ENCODE data around the gene KIAA0753.

The KIAA0753 gene

DNA sequence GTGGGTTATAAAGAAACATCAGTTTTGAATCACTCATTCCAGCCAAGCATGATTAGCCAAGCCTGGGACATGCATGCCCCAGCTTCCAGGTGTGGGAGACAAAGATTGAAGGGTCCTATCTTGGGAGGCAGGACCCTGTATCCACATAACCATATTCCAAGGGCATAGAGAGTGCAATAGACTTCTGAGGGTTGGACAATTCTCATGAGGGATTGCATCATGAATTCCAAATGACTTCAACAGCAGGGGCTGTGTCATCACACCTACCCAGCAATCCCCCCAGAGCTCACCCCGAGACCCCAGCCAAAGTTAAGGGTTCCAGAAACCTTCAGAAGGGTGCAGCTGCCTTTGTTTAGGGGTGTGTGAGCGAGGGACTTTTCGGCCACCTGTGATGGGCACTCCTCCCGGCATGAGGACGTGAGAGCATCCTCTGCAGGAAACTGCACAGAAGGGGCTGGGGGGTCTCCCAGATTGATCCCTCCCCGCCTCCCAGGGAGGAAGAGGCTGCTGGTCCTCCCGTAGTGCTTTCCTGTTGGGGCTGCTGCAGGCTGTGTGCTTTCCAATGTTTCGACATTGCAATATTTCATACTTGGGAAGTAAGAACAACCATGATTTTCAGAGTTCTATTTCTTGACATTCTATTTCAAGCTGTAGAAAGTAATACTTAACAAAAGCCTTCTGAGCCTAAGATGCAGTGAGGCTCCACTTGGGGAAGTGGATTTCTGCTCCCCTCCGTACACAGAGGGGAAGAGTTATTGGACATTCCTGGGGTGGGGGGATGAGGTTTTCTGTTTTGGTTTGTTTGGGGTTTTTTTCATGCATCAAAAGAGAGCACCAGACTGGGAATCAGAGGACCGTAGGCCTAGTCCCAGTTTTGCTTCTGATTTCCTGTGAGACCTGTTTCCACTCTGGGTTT, 70.9 kb downstream of the KIAA0753 start:
- DNase-seq (ENCODE audit: low read depth in 2 of 2), result no peak

DNA sequence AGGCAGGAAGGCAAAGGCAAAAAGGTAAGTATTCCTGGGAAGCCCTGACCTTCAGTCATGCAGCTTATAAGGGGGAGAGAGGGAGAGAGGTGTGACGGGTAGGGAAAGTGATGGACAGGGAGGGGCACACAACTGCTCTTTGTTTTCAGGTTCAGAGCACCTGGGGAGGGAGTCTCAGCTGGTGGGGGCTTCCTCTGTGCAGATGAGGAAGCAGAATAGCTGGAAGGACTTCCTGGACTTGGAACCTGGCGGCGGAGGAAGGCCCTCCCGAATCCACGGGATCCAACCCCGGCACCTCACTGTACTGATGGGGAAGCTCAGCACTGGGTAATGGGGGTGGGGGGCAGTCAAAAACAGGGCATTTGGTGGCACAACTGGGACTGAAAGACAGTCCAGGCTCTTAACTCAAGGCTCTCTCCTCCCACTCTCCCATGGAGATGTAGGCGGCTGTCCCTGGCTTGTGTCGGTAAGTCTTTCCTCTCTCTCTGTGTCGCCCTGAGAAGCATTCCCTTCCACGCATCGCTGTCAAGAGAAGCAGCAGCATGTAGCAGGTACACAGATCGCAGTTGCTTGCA, 72.2 kb downstream of the KIAA0753 start:
- DNase-seq (ENCODE audit: low read depth in 2 of 2), result no peak

DNA sequence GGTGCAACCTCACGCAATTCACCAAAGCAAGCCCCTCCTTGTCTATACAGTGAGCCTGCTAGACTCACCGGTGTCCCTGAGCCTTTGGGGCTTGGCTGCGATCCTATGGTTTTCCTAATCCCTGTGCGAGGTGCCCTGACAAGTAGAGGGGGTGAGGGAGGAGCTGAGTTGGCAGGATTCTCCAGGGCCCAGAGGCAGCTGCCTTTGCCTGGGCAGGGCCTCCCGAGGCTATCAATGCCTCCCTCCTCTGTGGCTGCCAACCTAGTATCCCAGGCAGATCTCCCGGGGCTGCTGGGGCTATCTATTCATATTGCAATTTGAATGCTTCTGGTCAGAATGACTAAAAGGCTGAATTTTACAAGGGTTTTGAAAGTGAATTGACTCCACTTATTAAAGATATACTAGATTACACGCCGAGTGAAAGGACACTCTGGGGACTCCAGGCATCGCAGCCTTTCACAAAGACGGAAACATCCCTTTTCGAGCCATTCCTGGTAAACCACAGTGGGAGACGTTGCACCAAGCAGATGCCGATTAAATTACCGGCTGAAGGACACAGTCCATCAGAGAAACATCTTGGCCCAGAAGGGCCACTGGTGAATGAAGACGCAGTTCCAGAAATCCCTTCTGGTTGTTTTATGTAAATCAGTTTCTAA, 72.9 kb downstream of the KIAA0753 start:
- DNase-seq (ENCODE audit: low read depth in 2 of 2), result no peak

DNA sequence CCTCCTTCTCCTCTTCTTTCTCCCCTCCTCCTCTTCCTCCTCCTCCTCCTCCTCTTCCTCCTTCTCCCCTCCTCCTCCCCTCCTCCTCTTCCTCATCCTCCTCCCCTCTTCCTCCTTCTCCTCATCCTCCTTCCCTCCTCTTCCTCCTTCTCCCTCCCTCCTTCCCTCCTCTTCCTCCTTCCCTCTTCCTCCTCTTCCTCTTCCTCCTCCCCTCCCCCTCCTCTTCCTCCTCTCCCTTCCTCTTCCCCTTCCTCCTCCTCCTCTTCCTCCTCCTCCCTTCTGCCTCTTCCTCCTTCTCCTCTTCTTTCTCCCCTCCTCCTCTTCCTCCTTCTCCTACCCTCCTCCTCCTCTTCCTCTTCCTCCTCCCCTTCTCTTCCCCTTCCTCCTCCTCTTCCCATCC, 79.1 kb downstream of the KIAA0753 start:
- DNase-seq (ENCODE audit: low read depth in 2 of 2), result no peak

DNA sequence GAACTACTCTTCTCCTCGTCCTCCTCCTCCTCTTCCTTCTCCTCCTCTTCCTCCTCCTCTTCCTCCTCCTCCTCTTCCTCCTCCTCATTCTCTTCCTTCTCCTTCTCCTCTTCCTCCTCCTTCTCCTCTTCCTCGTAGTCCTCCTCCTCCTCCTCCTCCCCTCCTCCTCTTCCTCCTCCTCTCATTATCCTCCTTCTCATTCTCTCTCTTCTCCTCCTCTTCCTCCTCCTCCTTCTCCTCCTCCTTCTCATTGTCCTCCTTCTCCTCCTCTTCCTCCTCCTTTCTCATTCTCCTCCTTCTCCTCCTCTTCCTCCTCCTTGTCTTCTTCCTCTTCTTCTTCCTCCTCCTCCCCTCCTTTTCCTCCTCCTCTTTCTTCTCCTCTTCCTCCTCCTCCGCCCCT, 80.0 kb downstream of the KIAA0753 start:
- no peak for DNase-seq (ENCODE audit: low read depth in 2 of 2)

DNA sequence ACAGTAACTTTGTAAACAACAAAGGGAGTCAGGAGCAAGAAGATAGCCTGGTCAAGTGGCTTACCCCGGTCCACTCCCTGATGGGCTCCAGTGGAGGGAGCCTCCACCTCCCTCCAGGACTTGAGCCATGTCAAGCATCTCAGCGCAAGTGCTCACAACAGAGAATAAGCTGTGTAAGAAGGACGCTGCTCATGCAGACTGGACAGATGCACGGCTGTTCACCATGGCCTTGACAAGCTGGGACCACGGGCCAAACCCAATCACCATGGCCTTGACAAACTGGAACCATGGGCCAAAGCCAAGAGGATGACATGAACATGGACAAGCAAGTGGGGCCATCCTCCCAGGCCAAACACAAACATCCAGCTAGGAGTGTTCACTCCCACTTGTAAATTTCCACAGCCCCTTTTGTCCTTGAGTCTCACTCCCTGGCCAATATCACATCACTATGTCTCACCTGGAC, 80.7 kb downstream of the KIAA0753 start:
- DNase-seq (ENCODE audit: low read depth in 2 of 2), result no peak

DNA sequence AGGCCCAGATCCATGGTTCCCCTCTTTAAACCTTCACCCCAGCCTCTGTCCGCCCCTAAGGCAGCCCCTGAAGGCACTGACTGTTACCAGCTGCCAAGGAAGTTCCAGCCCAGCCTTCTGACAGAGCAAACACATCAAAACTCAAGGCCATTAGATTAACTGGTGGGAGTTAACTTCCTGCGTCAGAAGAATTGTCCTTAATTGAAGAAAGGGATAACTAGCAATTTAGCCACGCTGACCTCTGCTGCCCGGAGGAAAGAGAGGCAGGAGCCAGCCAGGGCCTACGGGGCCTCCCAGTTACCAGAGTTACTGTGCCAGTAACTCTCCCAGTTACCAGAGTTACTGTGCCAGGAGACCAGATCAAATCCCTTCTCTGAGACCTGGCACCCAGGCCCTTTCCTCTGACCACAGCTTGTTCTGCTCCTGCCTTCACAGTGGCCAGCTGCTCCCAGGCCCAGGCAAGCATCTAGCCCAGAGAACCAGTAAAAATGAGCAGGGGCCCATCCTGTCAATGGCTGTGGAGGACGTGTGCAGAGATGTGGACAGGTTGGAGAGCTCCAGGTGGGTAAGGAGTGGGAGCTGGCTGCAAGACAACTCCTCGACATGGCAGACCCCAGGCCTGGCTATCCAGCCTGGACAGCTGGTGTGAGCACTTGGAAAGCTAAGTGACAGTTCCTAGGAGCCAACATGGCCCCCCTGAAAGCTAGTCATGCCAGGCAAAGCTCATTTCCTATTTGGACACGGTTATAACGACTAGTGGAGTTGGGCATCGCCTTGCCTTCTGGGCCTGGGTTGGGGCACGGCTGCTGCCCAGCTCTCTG, 81.4 kb downstream of the KIAA0753 start:
- DNase-seq (ENCODE audit: low read depth in 2 of 2), result no peak

DNA sequence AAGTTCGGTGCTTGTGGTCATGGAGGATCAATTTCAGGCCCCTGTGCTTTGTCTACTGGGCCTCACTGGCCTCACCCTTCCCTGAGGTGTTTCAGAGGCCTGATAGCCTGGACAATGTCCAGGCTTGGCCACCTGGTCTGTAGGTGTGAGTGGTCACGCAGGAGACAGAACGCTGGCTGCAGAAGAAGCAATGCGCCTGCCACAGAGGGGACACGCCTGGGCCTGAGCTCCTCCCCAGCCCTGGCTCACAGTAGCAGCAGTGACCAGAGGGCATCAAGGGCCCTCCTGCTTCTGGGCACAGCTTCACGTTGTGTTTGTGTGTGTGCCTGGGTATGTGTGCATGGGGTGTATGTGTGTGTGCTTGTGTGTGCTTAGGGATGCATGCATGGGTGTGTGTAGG, 82.2 kb downstream of the KIAA0753 start:
- no peak for DNase-seq (ENCODE audit: low read depth in 2 of 2)

DNA sequence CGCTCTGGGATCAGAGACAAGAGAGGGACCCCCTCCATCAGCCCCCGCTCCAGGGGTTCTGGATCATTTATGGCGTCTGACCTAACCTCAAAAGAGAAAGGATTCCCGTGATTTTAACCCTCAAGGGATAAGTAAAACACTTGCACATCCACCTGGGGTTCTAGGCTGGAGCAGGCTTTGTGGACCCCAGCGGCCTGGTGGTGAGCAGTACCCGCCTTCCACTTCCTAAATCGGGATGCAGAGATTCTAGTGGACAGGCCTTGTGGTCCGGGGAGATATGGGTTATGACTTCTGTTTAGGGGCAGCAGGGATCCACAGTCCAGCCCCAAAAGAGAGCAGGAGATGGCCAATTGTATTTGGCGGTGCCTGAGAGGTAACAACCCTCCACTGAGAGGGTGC, 83.5 kb downstream of the KIAA0753 start:
- DNase-seq (ENCODE audit: low read depth in 2 of 2), result no peak

DNA sequence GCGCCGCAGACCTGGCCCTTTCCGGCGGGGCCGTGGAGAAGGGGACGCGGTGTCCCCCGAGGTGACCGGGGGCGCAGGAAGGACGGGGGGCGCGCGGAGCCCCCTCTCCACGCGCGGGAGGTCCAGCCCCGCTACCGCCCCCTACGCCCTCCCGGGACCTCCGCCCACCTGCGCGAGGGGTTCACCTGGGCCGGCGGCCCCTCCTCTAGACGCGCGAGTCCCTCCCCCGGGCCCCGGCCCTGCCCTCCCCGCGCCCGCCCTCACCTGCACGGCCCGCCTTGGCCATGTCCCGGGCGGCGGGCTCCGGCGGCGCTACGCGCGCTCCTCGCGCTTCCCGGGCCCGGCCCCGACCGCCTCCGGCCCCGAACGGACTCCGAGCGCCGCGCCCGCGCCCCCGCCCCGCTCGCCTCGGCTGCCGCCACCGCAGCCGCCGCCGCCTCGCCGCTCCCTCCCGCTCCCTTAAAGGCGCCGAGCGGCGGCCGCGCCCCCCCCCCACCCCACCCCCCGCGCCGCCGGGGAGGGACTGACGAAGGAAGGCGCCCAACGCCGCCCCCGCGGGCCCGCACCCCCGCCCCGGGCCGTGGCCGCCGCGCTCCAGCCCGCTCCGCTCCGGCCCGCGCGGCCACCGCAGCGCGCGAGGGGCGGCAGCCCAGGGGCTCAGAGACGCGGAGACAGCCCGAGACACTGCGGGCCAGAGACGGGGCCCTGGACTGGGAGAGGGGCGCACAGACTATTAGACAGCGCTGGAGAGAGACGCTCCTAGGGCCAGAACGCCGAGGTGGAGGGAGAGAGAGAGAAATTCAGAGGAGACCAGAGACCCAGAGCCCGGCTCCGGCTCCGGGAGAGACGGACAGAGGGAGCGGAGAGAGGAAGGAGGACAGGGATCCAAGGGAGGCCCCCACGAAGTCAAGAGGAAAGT, 84.1 kb downstream of the KIAA0753 start, which contains the start of gene PITPNM3:
Gene PITPNM3, minus strand, starts transcription at position 435 of the 919 bp plus-strand sequence. Its CDS starts 149 bp downstream, at position 286.
- no peak for DNase-seq (ENCODE audit: low read depth in 2 of 2)

DNA sequence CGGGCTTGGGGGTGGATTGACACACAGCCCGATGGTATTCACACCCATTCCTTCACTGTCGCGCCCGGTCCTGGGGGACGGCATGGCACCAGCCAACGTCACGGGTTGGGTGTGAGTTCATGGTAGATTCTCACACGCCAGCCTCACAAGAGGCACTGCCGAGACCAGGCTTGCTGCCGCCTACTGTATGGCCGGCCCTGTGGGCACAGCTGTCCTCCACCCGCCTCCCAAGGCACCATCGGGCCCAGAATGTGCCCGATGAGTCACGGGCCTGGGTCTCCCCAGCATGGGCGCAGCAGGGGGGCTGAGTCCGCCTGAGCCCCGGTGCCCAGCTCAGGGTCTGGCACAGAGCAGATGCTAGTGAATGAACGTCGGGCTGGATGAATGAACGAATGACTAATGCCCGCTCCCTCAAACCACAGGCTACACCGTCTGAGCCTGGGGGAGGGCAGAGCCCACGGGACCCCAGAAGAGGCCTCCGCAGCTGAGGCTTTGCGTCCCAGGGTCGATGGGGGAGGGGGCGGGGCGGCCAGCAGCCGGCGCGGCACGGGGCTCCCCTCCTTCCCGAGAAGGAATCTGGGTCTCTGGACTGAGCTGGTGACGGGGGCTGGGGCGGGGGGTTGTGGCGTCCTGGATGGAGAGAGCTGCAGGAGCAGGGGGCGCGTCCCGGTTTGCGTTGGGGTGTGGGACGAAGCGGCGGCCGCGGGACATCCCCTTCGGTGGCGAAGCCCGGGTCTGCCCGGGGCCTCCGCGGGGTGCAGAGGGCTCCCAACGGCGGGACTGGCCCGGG, 85.0 kb downstream of the KIAA0753 start:
- no peak for DNase-seq (ENCODE audit: low read depth in 2 of 2)

DNA sequence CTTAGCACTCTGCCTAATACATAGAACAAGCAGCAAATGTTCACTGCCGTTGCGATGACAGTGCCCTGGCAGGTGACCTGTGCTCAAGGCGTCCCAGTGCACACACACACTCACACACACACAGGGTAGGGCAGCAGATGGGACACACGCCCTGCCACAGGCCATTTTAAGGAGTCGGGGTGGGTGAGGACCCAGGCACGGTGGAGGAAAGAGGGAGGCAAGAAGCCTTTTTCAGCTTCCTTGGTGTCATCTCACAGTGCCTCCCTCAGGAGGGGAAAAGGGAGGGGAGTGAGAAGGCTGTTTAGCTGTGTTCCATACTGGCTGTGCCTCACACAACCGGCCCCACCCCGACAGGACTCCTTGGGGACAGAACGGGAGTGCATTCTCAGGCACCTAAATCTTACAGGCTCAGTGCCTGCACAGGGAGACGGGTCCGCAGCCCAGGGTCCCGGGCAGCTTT, 85.6 kb downstream of the KIAA0753 start:
- DNase-seq (ENCODE audit: low read depth in 2 of 2), result no peak

DNA sequence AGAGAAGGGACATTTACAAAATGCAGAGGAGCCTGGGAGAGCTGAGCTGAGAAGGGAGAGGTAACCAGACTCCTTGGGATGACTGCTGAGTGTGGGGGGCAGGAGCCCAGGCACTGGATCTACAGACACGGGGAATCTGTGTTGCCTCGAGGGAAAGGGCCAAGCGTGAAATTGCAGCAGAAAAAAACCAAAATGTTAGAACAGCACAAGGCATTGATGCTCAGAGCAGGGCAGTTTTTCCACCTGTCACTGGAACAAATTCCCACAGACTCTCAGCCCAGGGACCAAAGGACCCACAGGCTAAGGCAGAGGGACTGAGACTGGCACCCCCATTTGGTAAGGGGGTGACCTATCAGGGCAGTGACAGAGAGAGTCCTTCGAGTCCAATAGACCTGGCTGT, 86.2 kb downstream of the KIAA0753 start:
- no peak for DNase-seq (ENCODE audit: low read depth in 2 of 2)

DNA sequence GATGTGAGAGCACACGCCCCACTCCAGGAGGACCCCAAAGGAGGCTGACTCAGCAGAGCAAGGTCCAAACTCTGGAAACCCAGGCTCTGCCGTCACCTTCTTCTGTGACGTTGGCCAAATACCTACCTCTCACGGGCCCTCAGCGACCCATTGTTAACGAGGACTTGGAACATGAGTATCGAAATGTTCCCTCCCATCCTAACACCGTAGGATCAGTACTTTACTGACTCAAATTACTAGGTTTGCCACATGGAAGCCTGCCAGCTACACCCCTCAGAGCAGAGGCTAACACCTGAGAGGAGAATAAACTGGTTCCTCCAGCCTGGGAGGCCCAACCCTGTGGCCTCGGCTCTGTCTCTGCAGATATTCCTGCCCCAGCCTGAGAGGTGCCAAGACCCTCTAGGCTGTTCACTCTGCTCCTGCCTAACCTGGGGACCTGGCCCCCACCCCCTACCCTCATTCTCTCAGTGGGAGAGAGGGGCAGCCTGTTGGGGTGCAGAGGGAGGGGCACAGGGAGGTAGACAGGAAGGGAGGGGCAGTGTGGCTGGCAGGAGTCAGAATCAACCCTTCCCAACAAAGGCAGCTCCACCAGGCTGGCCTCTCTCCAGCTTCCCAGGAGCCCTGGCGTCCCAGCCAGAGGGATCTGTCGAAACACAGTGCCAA, 88.5 kb downstream of the KIAA0753 start:
- no peak for DNase-seq (ENCODE audit: low read depth in 2 of 2)

DNA sequence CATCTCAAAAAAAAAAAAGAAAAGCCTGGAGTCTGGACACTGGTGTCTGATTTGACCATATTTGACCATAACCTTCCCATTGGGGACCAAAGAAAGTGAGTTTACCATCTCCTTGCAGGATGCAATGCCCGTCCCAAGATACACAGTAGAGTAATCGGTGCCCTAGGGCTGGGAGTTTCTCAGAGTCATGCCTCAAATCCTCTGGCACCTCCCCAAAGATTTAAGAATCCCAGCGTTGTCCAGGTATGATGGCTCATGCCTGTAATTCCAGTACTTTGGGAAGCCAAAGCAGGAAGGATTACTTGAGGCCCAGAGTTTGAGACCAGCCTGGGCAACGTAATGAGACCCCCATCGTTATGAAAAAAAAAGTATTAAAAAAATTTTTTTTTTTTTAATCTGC, 89.2 kb downstream of the KIAA0753 start:
- no peak for DNase-seq (ENCODE audit: low read depth in 2 of 2)

DNA sequence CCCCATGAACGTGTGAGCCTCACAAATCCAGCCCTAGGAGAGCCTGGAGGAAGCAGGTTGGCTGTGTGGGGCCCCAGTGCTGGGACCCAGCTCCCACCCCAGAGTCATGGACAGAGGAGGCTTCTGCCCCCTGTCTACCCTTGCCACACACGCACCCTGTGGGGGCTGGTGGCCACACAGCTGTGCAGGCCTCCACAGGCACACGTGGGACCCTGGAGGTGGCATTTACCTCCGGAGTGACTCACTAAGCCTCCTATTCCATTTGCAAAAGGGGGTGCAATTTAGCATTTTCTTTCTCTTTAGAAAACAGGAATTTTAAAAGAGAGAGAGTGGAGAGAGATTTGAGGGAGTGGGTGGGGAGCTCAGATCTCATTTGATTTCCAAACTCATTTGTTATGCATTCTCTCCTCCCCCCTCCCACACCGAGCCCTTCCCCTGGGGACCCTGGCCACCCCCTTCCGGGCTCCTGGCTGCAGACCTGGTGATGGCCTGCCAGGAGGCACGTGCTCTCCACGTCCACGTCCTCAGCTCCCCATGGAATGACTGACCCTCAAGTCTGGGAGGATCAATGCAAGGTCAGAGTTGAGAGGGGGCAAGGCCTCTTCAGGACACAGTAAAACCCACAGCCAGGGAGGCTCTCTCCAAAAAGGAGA, 91.0 kb downstream of the KIAA0753 start:
- no peak for DNase-seq (ENCODE audit: low read depth in 2 of 2)

DNA sequence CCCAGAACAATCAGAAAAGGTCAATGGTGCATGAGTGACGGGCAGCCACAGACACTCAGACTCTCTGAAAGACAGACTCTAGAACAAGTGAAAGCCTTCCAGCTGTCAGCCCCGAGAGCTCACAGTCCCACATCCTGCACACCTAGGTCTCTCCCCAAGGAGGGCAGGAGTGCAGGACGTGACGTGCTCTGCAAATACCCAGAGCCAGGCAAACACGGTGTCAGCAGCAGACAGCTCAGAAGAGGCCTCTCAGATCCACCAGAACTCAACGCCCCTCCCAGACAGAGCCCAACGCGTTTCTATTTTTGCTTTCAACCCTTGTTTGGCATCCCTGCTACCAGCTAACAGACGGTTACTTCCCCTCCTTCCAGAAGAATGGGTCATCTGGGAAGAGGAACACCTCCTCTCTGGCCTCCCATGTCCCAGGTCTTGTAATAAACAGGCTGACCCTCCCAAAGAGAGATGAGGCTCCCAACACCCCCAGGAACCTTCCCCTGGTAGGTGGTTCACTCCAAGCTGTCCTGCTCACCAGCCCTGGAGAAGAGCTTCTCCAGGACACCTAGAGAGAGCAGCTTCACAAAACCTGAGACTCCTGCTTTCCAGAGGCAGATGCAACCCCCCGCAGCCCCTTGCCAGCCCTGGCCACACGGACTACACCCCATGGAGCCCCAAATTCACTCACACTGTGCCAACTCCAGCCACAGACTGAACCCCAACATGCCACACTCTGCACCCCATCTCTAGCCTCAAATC, 91.8 kb downstream of the KIAA0753 start:
- DNase-seq (ENCODE audit: low read depth in 2 of 2), result peak in 1 of 2 donors; percentile 10

DNA sequence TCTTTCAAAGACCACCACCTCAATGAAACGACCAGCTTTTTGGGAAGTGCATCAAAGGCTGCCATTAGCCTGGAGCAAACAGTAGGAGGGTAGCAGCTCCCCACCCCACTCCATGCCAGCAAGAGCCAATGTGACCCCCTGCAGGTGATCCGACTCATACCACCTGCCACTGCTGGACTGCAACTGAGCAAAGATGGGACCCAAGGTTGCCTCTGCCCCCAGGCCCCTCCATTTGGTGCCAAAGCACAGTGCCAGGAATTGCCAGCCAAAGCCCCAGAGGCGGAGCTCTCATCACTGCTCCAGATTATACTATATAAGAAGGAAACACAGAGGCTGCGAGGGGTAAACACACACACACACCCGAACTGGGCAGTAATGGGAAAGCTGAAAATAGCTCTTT, 92.5 kb downstream of the KIAA0753 start:
- DNase-seq (ENCODE audit: low read depth in 2 of 2), result no peak

Data from stimulated activated CD4-positive, alpha-beta T cell treated with anti-CD3 and anti-CD28 coated beads, Interleukin-4, amount 100 ng/mL, for 48 hours (primary cell).